ENCODE data around the gene FAM221A.

FAM221A gene, protein sequence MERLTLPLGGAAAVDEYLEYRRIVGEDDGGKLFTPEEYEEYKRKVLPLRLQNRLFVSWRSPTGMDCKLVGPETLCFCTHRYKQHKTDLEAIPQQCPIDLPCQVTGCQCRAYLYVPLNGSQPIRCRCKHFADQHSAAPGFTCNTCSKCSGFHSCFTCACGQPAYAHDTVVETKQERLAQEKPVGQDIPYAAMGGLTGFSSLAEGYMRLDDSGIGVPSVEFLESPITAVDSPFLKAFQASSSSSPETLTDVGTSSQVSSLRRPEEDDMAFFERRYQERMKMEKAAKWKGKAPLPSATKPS

DNA sequence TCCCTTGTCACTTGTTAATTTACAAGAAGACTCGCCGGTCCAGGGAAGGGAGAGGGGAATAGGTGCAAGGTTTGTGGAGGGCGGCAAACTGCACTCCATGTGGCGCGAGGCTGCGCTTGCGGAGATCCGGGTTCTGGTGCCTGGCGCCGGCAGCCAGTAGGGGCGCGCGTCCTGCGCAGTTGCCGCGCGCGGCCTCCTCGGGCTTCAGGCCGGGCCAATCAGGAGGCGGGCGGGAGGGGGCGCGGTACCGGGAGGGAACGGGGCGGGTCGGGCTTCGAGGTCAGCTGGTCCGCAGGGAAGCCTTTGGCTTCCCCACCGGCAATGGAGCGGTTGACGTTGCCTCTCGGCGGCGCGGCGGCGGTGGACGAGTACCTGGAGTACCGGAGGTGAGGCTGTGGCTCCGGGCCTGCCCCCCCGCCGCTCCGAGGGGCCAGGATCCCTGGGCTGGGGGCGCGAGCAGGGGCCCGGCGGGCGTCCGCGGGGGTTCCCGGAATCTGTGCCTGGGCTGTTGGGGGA is at the start of gene FAM221A:
FAM221A (plus strand) TSS at position 302 of the 516 bp plus-strand sequence; CDS start at position 322, 20 bp downstream.
- TF ChIP-seq, protein P1, sequence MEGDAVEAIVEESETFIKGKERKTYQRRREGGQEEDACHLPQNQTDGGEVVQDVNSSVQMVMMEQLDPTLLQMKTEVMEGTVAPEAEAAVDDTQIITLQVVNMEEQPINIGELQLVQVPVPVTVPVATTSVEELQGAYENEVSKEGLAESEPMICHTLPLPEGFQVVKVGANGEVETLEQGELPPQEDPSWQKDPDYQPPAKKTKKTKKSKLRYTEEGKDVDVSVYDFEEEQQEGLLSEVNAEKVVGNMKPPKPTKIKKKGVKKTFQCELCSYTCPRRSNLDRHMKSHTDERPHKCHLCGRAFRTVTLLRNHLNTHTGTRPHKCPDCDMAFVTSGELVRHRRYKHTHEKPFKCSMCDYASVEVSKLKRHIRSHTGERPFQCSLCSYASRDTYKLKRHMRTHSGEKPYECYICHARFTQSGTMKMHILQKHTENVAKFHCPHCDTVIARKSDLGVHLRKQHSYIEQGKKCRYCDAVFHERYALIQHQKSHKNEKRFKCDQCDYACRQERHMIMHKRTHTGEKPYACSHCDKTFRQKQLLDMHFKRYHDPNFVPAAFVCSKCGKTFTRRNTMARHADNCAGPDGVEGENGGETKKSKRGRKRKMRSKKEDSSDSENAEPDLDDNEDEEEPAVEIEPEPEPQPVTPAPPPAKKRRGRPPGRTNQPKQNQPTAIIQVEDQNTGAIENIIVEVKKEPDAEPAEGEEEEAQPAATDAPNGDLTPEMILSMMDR (IDR thresholded peaks at IDR 0.05): peak; percentile 44; the same call in 1 of the 2 replicates

DNA sequence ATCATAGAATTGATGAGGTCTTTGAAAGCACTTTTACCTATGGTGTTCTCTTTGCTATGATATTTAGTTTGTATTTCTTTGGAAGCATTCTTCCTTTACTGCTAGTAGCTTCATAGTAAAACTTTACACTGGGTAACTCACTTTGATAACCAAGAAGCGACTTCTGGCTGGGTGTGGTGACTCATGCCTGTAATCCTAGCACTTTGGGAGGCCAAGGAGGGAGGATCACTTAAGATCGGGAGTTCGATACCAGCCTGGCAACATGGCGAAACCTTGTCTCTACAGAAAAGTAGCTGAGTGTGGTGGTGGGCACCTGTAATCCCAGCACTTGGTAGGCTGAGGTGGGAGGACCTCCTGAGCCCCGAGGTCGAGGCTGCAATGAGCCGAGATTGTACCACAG is 46.6 kb upstream of the FAM221A start:
- TF ChIP-seq, protein P1 (IDR thresholded peaks at IDR 0.05): no peak

DNA sequence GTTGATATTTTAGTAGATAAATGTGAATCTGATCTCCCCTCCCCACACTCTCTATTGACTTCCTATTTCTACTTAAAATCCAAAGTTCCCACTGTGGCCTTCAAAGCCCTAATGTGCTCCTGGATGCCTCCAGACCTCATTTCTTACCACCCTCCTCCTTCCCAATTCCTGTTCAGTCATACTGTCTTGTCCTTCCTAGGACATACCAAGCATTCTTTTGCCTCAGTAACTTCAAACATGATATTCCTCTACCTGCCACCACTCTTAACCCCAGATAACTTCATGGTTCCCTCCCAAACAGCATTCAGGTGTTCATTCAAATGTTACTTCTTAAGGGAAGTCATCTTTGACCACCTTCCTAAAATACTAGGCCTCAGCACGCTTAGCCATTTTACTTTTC is 34.2 kb upstream of the FAM221A start:
- TF ChIP-seq, protein P1 (IDR thresholded peaks at IDR 0.05): no peak

DNA sequence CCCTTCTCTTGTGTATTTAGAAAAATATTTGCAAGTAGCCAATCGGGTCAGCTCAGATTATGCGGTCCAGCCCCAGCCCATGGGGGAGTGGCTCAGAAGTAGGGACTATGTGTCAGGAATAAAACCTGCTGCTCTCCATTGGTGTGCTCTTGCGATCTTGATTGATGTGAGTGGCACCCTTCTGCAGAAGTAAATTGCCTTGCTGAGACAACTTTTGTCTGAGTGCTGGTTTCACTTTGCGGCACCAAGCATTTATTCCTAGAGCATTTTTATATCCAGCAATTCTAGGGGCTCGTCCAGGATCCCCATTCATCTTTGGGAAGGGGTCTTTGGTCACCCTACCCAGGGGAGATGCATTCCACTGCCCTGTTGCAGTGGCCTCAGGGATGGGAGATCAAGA is 26.1 kb upstream of the FAM221A start:
- TF ChIP-seq, protein P1 (IDR thresholded peaks at IDR 0.05): no peak

DNA sequence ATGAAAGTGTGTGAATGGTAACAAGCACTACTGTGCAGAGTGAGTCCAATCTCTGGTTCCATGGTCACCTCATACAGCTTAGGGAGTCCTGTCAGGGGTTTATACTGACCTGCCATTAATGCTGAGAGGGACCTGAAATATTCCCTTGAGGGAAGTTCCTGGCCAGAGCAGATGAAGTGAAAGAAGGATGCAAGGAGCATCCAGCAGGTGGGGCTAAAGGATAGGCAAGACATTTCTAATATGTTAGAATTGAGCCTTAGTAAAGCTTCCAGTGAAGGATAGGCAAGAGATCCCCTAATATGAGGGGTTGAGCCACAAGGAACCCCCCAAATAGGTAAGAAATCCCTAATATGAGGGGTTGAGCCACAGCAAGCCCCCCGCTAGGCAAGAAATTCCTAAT is 25.5 kb upstream of the FAM221A start:
- TF ChIP-seq, protein P1 (IDR thresholded peaks at IDR 0.05): peak; percentile 46; the same call in 1 of the 2 replicates

DNA sequence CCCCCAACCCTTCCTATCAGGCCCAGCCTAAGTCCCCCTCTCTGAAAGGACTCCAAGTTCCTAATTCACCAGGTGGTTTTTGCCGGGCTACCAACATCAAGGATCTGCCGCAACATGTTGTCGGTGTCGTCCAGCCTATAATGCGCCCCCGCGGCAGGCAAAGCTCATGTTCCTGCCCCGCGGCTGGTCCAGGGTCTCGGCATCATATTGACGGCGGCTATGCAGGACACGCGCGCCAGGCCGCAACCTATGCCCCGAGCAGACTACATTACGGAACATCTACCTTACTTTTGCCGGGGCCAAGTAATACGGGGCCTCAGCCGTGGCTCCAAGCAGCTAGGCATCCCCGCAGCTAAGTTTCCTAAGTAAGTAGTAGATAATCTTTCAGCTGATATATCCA is 24.6 kb upstream of the FAM221A start:
- TF ChIP-seq, protein P1 (IDR thresholded peaks at IDR 0.05): no peak

DNA sequence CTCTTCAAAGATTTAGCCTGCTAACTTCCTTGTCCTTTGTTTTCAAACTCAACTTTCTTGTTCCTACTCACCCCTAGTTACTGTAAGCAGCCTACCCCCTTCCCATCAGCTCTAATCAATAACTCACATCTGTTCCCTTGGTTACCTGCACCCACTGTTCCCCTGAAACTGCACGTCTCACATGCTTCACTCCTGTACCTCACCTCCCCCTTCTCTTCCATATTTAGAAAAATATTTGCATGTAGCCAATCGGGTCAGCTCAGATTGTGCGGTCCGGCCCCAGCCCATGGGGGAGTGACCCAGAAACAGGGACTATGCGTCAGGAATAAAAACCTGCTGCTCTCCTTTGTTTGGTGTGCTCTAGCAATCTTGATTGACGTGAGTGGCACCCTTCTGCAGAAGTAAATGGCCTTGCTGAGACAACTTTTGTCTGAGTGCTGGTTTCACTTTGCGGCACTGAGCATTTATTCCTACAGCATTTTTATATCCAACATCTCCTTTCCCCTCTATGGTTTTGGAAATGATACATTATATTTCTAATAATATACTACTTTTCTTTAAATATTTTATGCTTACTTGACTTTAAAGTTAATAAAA is 21.1 kb upstream of the FAM221A start:
- TF ChIP-seq, protein P1 (IDR thresholded peaks at IDR 0.05): no peak
